ENCODE data around the gene NFX1.
"Not testable (repeated sequence)": the region's sequence is repeated elsewhere in the genome, so short reads cannot be mapped to it uniquely, and the experiment has no call there.

DNA sequence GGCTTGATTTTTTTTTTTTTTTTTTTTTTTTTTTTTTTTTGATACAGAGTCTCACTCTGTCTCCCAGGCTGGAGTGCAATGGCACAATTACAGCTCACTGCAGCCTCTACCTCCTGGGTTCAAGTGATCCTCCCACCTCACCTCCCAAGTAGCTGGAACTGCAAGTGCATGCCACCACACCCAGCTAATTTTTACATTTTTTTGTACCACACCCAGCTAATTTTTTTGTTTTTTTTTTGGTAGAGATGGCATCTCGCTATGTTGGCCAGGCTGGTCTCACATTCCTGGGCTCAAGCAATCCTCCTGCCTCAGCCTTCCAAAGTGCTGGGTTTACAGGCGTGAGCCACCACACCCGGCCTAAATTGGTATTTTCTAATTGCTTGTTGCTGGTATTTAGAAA, 68.3 kb downstream of the NFX1 start:
- not testable (repeated sequence) for TF ChIP-seq EP300, POLR2A, CTCF (IDR thresholded peaks at IDR 0.05)

Measured in upper lobe of left lung (tissue), 4 donors.